Measurements from ENCODE around the gene STX18. TPM values are rescaled to one million over a fixed set of nuclear protein-coding genes. Genes with fewer than 3 reads are reported as not detected.

The STX18 gene
- polyA plus RNA-seq, 1 experiment: 27.0 TPM

- H3K4me3 ChIP-seq (ENCODE audit: low read depth, low read length): no peak overlapping the region
- no peak overlapping the region for H3K27ac ChIP-seq (ENCODE audit: low read depth, low read length)
- no peak for TF ChIP-seq CTCF (IDR thresholded peaks at IDR 0.05; ENCODE audit: low read depth, low read length)
- DNase-seq (ENCODE audit: low read depth, low spot score): no peak
- peaks cover 8% of the 10 kb centered on the region for H3K27me3 ChIP-seq (ENCODE audit: control insufficient read depth, insufficient read depth, low read length)
- POLR2A ChIA-PET: no interaction called here
- CTCF ChIA-PET: no interaction called here
- no peaks in the 10 kb centered on the region for H3K9me3 ChIP-seq (ENCODE audit: control insufficient read depth, insufficient read depth, low read length)
These were observed 136.4 kb downstream of the STX18 start for GRCh38 chr4:4405358-4405962.

- Histone ChIP-seq H3K4me3 (ENCODE audit: low read depth, low read length) (no peak overlapping the region), H3K9me3 (ENCODE audit: control insufficient read depth, insufficient read depth, low read length) (no peaks in the 10 kb centered on the region; the same call in 1 of the 2 replicates), H3K27me3 (ENCODE audit: control insufficient read depth, insufficient read depth, low read length) (peaks cover 8% of the 10 kb centered on the region), H3K27ac (ENCODE audit: low read depth, low read length) (no peak overlapping the region)
- CTCF ChIA-PET: no interaction called here
- POLR2A ChIA-PET: no interaction called here
- no peak for DNase-seq (ENCODE audit: low read depth, low spot score)
- TF ChIP-seq CTCF (IDR thresholded peaks at IDR 0.05; ENCODE audit: low read depth, low read length): no peak
These were observed 138.9 kb downstream of the STX18 start for GRCh38 chr4:4402966-4403365.

- peaks cover 15% of the 10 kb centered on the region for H3K27me3 ChIP-seq (ENCODE audit: control insufficient read depth, insufficient read depth, low read length)
- no peak for TF ChIP-seq CTCF (IDR thresholded peaks at IDR 0.05; ENCODE audit: low read depth, low read length)
- no peak overlapping the region for H3K4me3 ChIP-seq (ENCODE audit: low read depth, low read length)
- no peak overlapping the region for H3K27ac ChIP-seq (ENCODE audit: low read depth, low read length)
- ChIA-PET POLR2A (no interaction called here), CTCF (no interaction called here)
- H3K9me3 ChIP-seq (ENCODE audit: control insufficient read depth, insufficient read depth, low read length): peaks cover 4% of the 10 kb centered on the region
- no peak for DNase-seq (ENCODE audit: low read depth, low spot score)
These were observed 140.8 kb downstream of the STX18 start for GRCh38 chr4:4401036-4401435.

GRCh38 chr4:4398430-4398829, 143.4 kb downstream of the STX18 start:
- Histone ChIP-seq H3K27ac (ENCODE audit: low read depth, low read length) (no peak overlapping the region), H3K27me3 (ENCODE audit: control insufficient read depth, insufficient read depth, low read length) (peaks cover 35% of the 10 kb centered on the region), H3K9me3 (ENCODE audit: control insufficient read depth, insufficient read depth, low read length) (peaks cover 4% of the 10 kb centered on the region), H3K4me3 (ENCODE audit: low read depth, low read length) (no peak overlapping the region)
- no peak for TF ChIP-seq CTCF (IDR thresholded peaks at IDR 0.05; ENCODE audit: low read depth, low read length)
- no peak for DNase-seq (ENCODE audit: low read depth, low spot score)
- POLR2A ChIA-PET: no interaction called here
- CTCF ChIA-PET: no interaction called here

GRCh38 chr4:4397441-4397819, 144.4 kb downstream of the STX18 start:
- no peak for DNase-seq (ENCODE audit: low read depth, low spot score)
- CTCF ChIA-PET: no interaction called here
- TF ChIP-seq CTCF (IDR thresholded peaks at IDR 0.05; ENCODE audit: low read depth, low read length): no peak
- H3K4me3 ChIP-seq (ENCODE audit: low read depth, low read length): no peak overlapping the region
- H3K27me3 ChIP-seq (ENCODE audit: control insufficient read depth, insufficient read depth, low read length): peaks cover 36% of the 10 kb centered on the region
- peaks cover 4% of the 10 kb centered on the region for H3K9me3 ChIP-seq (ENCODE audit: control insufficient read depth, insufficient read depth, low read length)
- POLR2A ChIA-PET: no interaction called here
- no peak overlapping the region for H3K27ac ChIP-seq (ENCODE audit: low read depth, low read length)

All from AG04450 (cell line).